ENCODE data around the gene RMND5B.
A peak's percentile ranks its signal among the peaks of the same experiment; 100 is the strongest.

Gene RMND5B

GRCh38 chr5:178136990-178137389 is 6.2 kb downstream of the RMND5B start:
- no peak for DNase-seq

DNA sequence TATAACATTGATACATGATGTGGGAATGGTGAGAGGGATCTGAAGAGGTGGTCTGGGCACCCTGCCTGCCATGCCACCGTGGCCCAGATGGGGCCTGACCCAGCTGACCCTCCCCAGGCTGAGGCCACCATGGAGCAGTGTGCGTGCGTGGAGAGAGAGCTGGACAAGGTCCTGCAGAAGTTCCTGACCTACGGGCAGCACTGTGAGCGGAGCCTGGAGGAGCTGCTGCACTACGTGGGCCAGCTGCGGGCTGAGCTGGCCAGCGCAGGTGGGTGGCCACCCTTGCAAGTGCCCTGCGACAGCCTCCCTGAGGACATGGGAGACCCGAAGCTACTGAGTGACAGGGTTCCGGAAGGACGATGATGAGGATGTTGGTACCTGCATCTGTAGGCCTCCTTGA is 7.2 kb downstream of the RMND5B start:
- DNase-seq = no peak

DNA sequence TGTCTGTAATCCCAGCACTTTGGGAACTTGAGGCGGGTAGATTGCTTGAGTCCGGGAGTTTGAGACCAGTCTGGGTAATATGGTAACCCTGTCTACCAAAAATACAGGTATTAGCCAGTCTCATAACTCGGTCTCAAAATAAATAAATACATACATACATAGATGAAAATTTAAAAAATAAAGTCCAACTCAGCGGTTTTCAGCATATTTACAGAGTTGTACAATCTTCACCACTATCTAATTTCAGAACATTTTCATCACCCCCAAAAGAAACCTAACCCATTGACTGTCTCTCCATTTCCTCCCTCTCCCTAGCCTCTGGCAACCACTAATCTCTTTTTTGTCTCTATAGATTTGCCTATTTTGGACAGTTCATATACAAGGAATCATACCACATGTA is 10.7 kb downstream of the RMND5B start:
- DNase-seq = no peak

DNA sequence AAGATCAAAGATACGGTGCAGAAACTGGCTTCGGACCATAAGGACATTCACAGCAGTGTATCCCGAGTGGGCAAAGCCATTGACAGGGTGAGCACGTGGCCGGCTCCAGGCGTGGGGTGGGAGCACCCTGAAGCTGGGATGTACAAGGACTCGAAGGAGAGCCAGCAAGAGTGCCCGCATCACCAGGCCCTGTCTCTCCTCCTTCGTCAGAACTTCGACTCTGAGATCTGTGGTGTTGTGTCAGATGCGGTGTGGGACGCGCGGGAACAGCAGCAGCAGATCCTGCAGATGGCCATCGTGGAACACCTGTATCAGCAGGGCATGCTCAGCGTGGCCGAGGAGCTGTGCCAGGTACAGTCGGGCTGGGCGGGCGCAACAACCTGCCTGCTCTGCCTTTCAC is 11.8 kb downstream of the RMND5B start:
- DNase-seq = no peak

DNA sequence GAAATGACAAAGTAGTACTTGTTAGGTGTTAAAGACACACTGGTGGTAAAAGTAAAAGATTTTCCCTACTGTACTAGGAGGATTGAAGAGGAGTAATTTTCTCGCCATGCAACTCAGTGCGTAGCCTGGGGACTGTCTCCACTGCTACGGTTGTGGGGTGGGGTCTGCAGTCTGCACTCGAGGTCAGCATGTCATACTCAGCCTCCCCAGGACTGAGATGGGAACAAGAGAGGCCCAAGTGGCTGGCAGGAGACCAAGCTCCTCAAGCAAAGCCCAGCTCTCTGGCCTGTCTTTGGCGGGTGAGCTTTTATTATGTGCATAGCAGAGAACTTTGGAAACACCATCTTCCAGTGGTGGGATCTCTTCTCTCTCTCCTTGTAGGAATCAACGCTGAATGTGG is 12.4 kb downstream of the RMND5B start:
- no peak for DNase-seq

GRCh38 chr5:178143901-178144300 is 13.1 kb downstream of the RMND5B start:
- no peak for DNase-seq

- DNase-seq = peak; percentile 87
Observed at GRCh38 chr5:178145965-178146820, 15.4 kb downstream of the RMND5B start.

DNA sequence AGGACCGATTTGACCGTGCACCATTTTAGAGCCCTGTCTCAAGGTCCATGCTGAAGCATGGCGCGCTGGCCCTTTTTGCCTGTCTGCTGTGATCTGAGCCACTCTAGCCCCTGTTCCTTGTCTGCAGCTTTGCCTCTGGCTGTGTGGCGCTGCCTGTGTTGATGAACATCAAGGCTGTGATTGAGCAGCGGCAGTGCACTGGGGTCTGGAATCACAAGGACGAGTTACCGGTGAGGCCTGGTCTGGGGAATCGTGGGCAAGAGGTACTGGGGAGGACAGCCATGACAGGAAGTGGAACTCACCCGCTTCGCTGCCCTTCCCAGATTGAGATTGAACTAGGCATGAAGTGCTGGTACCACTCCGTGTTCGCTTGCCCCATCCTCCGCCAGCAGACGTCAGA is 16.6 kb downstream of the RMND5B start:
- DNase-seq = no peak

DNA sequence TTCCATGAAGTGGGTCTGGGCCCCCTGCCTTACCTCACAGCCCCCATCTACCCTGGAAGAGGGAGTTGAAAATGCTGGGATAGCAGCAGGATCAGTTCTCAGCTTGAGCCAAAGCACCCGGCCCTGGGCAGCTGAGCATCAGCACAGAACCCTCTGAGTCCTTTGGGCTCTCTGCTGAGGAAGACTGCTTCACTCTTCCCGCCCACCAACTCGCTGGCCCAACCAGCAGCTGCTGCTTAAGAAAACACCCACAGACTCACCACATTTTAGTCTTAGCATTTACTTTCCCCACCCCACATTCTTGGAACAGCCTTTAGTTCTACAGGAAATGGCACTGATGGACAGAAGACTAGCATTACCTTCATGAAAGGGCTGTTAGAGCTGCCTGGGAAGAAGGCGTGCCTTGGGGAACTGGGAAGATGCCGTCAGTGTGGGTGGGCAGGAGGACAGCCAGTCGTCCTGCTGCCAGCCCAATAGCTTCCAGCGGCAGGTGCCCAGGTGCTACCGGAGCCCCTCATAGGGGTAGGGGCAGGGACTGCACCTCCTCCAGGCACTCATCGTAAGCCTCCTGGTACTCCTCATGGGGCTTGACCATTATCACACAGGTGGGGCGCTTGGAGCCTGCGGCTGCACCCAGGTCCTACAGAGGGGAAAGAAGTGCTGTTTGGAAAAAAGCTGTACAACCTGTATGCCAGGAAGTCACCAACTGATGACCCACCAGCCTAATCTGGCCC is 18.6 kb downstream of the RMND5B start:
- no peak for DNase-seq

GRCh38 chr5:178150977-178151734 is 20.3 kb downstream of the RMND5B start:
- DNase-seq = no peak

DNA sequence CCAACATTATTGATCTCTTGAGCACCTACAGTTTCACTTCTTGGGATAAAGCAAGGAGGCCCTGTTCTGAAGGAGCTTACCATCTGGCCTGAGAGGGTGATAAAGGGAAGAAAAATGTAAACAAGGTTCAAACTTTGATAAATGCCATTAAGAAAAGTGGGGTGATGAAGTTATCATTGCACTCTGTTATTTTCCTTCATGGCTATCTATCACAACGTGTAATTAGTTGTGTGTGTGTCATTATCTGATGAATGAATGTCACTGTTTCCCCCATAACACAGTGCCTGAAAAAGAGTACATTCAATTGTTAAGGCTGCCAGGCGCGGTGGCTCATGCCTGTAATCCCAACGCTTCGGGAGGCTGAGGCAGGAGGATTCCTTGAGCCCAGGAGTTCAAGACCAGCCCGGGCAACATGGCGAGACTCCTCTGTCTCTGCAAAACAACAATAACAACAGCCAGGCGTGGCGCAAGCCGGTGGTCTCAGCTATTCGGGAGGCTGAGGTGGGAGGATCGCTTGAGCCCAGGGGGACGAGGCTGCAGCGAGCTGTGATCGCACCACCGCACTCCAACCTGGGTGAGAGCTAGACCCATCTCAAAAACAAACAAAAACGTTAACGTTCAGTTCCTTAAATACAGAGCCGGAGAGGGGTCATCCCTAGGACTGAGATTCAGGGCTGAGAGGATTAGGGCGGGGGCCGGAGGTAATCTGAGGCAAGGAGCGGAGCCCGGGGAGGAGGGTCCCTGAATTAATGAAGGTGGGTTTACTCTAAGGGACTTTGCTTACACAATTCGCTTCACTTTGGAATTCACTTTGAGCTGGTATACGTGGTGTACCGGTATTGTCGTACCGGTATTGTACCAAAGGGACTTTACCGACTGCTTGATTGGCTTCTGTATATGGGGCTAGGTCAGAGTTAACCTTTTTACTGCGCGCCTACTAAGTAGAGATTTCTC is 22.0 kb downstream of the RMND5B start:
- DNase-seq = no peak

GRCh38 chr5:178153530-178154340 is 22.9 kb downstream of the RMND5B start, which contains the start of gene NHP2:
Gene NHP2 (minus strand): TSS chr5:178153885. CDS start chr5:178153817, 68 bp downstream.
- DNase-seq = peak; percentile 99

- DNase-seq = no peak
Observed at GRCh38 chr5:178155065-178155464, 24.3 kb downstream of the RMND5B start.

- no peak for DNase-seq
Observed at GRCh38 chr5:178160176-178160575, 29.4 kb downstream of the RMND5B start.

DNA sequence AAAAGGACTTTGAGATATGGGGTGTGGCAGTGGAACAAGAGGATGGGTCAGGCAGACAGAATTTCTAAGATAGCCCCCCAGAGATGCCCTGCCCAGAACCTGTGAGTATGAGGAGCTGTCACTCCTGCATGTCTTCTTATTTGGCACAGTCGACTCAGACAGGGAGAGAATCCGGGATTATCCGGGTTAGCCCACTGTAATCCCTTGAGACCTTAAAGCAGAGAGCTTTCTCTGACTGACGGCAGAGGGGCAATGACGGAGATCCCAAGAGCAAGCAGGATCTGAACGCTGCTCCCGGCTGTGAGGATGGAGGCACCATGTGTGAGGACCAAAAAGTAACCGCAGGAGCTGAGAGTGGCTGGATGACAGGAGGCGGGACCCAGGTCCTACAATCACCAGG is 31.7 kb downstream of the RMND5B start:
- no peak for DNase-seq

GRCh38 chr5:178163772-178164735 is 33.2 kb downstream of the RMND5B start:
- DNase-seq = peak; percentile 93

DNA sequence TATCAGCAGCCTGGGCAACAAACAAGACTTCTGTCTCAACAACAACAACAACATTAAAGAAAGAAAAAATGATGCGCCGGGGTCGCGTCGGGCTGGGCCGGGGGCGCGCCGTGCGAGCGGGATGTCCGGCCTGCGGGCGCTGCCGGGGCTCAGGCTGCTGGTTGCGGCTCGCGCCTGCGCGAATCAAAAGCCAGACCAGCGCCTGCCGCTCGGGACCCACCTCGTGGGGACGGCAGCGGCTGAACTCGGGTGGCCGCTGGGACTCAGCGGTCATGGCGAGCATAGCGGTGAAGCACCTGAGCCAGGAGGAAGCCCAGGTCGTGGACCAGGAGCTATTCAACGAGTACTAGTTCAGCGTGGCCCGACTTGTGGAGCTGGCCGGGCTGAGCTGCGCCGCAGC is 34.8 kb downstream of the RMND5B start:
- DNase-seq = no peak

- no peak for DNase-seq
Observed at GRCh38 chr5:178170455-178170854, 39.6 kb downstream of the RMND5B start.

DNA sequence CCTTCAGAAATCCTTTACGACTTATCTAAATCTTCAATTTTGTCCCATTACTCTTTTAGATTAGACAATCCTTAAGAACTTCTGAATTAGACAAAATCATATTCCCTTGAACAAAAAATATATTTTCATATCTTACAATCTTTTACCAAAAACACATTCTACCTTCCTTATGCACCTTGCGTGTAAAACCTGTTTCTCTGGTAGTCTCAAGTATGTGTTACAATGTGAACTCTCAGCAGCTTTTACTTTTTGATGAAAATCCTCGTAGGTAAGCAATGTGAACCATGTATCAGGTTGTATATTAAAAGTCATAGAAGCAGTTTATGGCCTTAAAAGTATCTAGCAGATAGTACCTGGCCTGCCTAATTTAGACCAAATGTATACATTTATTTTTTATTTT is 43.6 kb downstream of the RMND5B start:
- no peak for DNase-seq

GRCh38 chr5:178176791-178177190 is 46.0 kb downstream of the RMND5B start:
- no peak for DNase-seq
